GM18511 (cell line): ENCODE data around the gene EPS8.
A peak's percentile ranks its signal among the peaks of the same experiment; 100 is the strongest.

Experiments
- ATAC-seq: cut with Tn5 transposase; IDR thresholded peaks from one replicate; pipeline ENCODE4 v1.9.1; 2021; ENCODE audit warnings: mild to moderate bottlenecking, moderate library complexity; ENCODE audit not compliant: unreplicated experiment

Gene EPS8

DNA sequence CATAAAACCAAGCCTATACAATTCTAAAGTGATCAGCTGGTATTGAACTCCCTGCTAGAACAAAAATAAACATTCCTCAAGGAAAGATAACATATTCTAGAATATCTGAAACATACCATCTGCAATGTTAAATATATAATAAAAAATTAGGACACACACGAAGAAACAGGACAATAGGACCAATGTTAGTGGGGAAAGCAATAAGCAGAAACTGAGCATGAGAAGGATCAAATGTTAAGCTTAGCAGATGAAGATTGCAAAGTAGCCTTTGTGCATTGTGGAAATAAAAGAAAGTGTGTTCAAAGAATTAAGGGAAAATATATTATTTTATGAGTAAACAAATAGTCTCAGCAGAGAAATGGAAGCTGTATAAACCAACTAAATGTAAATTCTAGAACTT is 180.8 kb downstream of the EPS8 start:
- no peak for ATAC-seq

DNA sequence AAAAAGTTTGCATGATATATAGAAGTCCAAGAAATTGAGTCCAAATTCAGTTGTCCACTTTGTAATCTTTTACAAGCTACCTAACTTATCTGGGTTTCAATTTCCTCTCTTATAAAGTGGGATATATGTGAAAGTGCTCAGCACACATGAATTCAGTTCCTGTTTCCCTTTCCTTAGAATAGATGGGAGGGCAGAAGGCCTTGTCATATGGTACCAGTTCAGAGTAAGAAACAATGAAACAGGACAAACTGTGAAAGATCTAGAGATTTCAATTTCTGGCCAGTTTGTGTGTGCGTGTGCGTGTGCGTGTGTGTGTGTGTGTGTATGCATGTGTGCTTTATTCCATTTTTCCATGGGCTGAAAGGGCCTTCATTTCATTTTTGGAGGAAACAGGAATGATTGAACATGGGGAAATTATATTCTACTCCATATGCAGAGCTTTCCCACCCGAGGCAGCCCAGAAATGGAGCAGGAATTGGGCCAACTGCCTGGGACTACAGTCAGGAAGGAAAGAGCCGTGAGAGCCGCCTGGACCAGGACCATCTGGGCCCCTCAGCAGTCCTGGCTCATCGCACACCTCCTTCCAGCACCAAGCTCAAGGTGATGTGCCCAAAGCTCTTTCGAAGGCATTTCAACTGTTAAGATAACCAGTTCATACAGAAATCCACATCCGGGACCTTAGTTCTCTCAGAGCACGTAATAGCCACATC is 183.2 kb downstream of the EPS8 start:
- ATAC-seq: no peak

DNA sequence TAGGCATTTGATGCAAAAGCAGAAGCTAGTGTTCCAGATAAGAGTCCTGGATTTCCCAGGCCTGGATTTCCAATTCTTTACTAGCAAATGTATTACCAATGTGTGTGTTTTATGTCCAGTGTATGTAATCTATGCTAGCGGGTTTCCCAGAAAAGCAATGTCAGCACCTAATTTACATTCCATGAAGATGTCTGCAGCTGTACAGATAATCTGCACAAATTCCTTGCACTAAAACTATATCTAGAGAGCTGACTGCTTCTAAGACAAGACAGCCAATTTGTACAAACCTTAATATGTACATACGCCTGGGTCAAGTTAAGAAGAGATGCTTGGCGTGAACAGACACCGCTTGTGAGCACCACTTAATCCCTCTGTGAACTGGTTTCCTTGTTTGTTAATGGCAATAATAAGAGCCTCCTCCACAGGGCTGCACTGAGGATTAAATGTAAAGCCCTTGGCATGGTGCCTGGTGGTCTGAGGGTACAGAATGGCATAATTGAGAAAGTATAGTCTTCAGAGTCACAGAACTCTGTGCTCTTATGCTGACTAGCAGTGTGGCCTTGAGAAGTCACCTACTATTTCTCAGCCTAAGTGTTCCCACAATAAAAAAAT is 185.6 kb downstream of the EPS8 start:
- no peak for ATAC-seq

DNA sequence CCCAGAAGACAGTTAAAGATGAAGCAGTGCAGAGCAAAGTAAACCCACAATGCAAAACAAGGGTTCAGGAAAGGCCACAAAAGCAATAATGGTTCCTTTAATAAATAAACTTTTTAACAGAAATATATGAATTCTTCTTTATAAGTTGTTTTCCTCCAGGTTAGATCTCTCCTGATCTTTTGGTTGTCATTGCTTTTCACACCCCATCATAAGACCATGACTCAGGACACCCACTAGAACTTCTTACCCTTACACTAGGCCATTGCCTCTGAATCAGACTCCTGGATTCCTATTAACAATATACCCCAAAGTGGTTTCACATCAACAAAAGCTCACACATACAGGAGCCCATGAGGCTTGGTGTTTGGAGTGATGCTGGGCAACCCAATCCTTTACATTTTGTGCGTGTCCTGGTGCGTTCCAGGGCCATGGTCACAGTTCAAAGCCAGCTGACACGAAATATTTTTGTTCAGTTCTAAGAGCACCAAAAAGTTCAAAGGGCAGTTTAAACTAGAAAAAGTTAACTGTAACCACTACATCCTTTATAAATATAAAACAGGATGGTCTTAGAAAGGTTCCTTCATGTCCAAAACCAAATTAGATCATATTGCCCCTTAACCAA is 187.0 kb downstream of the EPS8 start:
- ATAC-seq: no peak

DNA sequence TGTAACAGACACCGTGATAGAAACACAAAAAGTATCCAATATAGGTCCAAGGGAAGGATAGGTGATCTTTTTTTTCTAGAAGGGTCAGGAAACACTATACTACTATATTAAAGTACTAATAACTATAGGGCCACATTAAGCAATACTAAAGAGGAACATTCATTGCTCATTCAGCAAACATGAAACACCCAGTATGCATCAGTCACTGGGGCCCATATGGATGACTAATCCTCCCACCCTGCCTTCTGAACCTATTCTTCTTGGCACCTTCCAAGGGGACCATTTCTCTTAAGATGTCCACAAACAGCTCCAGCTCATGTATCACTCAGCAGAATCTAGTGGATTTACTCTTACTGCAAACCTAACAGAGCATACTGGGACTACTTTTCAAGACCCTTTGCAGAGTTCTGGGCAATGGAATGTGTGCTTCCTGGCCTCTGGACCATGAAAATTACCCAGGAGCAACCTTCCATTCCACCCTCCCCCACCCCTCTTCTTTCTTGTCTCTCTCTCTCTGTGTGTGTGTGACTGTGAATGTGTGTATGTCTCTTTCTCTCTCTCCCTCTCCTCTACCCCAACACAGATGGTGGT is 187.9 kb downstream of the EPS8 start:
- no peak for ATAC-seq

DNA sequence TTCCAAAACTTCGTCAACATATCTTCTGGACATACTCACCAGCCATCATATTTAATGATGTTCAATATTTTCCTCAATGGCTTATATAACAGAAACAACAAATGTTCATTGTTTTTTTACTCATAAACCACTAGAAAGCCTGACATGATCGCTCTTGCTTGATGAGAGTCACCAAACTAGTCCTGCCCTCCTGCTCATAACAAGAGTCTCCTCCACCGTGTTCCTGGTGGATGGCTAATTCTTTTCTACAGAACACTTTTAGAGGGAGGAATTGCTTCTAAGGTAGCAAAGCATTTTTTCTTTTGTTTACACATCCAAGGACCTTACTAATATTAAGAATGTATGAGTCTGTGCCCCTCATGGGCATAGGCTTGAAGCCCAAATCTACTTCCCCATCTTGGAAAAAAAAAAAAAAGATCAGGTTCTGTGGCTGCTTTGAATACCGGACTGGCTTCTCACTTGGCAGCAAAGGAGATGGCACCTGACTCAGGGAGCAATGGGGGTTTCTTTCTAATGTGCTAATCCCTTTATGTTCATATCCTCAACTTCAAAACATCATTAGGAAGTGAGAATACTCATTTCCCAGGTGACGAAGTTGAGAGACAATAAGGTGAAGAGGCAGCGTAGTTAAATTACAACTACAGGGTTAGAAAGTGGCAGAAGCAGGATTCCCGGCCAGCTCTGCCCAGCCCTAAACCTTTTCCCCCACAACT is 188.8 kb downstream of the EPS8 start:
- no peak for ATAC-seq

DNA sequence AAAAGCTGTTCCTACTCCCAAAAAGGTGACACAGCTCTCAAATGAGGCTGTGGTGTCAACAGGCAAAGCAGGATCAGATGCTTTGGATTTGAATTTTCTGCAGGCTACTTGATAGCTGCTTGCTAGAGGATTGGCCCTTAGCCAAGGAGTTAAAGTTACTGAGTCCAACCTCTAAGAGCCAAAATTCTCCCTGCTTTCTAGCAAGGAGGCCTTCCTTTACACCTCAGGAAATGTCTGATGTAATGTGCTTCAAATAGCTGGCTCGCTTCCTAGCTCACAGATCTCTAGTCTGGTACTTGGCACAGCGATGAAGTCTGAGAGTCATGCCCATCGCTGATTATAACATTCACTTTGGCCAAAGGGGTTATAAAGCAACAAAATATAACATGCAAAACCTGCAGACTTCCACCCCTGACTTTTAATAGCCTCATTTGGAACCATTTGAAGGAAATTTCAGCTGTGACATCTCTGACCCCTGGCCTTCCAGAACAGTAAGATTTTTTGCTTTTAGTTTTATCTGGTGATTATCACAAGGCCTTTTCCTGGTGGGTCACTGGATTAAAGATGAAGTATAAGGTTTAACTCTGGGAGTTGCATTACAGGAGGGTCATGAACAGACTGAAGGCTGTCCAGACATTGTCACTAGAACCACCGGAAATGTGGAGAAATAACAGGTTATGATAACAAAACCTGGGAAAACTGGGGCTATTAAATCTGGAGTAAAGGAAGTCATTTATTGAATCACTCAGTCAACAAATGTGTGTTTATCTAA is 189.7 kb downstream of the EPS8 start:
- no peak for ATAC-seq

DNA sequence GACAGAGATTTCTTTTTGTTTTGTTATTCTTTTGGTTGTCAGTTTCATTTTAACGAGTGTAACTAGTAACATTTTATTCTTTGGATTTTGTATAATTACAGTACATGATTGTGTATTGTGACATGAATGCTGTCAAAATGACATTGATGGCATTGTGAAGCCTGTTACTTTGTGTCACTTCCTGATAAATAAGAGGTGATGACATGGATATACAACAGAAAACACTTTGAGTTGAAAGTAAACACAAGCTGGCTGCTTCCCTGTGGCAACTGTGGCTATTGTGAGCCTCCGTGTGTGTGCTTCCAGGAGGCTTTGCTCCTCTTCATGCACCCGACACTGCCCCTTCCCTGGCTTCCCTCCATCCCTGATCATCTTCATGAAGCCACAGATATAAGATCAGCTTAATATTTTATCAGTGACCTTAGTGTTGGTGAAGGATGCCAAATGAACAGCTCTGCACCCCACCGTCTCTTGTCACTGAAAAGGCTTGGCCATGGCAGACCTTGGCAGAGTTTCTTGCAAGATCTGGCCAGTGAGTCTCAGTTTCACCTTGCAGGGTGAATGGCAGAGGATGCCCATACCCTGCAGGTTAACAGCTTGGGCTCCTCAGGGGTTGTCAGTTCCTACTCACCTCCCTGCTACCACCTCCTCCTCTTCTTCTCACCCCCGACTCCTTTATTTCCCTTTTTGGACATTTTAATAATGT is 191.9 kb downstream of the EPS8 start:
- ATAC-seq: no peak

DNA sequence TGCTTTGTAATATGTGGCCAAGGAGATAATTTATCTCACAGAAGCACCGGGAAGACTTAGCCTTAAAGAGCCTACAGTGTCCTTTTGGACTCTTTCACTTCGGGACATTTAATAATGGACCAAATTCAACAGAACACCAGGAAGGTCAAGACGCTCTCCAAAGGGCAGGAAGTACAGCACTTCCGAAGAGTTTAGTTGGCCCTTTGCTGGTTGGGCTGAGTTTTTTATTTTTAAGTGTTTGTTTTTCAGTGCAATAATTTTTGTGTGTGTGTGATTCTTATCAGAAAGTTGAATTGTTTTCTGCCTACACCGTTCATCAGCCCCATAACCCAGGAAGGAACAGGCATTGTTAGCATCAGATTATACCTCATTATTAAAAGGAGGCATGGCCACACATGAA is 193.0 kb downstream of the EPS8 start:
- ATAC-seq: no peak

DNA sequence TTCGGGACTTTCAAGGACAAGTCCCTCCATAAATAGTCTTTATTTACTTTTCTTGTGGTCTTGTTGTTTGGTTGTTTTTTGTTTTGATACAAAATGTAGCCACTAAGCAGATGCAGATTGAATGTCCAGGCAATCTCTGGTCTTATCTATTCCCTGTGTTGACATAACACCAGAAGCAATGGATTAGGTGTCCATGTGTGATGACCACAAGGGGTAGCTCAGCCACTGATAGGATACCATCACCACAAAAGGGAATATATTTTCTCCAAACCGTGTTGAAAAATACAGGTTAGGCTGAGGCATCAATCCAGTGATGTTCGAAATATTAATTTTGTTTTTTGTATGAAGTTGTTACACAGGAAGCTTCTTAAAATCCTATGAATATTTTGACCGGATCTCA is 196.3 kb downstream of the EPS8 start:
- ATAC-seq: no peak

DNA sequence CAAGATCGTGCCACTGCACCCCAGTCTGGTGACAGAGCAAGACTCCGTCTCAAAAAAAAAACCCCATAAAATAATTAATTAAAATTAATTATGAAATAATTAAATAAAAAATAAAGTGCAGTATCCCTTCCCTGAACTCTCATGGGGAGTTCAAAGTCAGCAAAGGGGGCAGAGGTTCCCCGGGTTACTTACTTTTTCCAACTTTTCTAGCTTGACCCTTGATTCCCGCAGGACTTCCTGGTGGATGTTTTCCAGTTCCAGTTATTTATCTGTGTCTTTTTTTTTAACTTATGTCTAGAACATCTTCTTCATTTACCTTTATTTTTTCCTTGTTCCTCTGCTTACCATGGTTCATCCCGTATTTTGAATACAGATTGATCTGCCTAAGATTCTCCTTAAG is 197.4 kb downstream of the EPS8 start:
- no peak for ATAC-seq

DNA sequence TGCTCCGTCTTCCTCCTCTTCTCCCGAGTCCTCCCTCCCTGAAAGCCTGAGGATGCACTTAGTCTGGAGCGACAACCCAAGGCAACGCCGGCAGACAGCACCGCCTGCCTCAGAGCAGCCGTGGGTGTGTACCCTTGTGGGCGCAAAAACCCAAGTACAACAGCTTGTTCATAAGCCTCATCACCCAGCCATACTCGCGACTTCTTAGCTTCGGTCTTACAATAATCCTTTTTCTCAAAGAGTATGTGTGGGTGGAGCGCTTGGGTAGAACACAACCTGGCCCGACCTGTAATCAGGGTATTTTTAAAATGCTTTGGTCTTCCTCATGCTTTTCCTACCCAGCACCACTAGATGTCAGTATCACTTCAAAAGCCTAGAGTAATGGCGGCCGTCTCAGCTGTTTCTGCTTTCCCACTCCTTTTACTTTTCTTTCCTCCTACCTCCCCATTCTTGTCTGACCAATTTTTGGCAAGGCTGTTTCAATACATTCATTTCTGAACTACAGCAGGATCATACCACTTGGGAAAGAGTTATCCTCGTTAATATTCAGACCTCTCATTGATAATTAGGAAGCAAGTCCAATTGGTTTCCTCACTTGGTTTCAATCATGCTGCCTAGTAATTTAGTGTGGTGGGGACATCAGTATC is 198.9 kb downstream of the EPS8 start:
- ATAC-seq: peak; percentile 99

DNA sequence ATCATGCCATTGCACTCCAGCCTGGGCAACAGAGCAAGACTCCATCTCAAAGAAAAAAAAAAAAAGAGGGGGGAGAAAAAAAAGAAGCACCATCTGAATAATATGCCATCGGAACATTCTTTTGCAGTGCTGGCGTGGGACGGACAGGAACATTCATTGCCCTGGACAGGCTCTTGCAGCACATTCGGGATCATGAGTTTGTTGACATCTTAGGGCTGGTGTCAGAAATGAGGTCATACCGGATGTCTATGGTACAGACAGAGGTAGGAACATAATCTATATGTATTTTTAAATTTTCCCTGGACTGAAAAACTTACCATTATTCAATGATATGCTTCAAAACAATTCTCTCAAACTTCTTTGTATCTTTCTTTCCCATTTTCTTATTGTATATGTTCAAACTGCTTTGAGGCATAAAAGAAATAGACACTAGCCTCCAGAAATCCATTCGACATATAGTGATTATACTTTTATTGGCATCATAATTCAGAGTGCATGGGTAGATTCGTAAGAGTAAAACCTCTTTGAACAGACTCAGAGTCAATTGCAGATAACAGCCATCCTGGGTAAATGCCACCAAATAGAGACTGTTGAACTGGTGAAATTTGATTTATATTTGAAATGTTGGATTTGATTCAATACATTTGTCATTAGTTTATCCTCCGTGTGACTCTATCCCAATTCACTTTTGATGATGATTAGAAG is 199.7 kb downstream of the EPS8 start:
- ATAC-seq: no peak

DNA sequence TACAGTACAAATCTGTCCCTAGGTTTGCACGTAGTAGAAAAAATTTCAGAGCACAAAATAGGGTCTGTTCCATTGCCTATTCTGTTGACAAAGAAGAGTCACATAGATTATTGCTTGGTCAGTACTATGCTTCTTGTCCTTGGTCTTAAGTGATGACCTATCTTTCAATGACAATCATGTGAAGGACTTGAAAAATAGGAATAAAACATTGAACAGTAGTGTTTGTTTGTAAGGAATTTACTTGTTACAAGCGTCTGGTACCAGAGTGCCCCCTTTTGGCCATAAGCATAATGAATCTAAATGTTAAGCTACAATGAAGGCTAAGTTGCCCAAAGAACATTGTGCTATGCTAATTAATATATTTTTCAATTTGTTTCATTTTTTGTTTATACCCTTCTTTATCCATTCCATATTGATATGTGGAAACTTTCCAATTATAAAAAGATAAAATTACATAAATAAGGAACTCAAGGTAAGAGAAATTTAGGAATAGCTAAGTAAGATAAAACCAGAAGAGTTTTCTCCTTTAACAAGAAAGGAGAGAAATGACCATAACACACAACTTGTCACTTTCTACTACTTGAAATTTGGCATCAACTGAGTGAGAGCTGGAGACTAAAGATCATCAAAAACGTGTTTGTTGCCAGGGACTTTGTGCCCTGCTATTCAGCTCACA is 204.7 kb downstream of the EPS8 start:
- ATAC-seq: peak; percentile 53

DNA sequence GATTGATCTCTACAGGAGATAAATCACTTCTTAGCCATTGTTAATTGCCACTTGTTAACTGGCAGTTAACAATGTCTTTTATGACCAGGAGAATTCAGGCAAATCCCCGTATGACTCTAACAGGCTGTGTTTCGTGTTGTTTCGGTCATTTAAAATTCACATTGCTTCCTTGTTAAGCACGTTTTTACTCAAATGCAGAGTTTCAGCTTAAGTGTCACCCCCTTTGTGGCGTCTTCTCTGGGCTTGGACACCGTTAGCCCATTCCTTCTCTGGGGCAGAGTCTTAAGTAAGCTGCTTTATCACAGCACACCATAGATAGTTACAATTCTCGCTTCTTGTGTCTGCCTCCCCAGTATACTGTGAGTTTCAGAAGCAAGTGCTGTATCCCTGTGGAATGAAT is 205.4 kb downstream of the EPS8 start:
- no peak for ATAC-seq

DNA sequence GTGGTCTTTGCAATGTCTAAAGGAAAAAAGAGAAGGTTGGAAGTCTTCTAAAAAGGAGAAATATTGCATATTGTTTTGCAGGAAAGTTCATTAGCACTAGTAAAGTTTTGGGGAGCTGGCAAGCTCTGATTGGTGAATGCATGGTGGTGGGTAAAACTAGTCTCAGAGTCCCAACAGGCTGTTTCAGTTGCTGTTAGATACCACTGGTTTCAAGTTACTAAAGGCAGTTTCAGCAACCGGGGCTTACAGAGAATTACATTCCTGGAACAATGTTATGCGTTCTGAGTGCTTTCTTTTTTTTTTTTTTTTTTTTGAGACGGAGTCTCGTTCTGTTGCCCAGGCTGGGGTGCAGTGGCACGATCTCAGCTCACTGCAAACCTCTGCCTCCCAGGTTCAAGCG is 208.2 kb downstream of the EPS8 start:
- ATAC-seq: no peak

DNA sequence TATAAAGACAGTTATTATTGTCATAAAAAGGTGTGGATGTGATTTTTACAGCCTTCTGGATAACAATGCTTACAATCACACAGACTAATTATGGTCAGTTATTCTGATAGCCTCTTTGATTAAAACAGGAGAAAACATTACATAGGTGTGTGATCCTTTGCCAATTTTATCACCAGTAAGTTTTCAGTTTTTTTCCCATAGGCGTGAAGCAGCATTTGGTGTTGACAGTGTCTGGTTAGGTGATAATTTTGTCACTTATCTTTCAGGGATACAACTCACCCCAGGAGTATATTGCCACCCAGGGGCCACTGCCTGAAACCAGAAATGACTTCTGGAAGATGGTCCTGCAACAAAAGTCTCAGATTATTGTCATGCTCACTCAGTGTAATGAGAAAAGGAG is 208.8 kb downstream of the EPS8 start:
- ATAC-seq: no peak
